ENCODE measurements around the gene DRD3. TPM values are rescaled to one million over a fixed set of nuclear protein-coding genes. Genes with fewer than 3 reads are reported as not detected.
A peak's percentile ranks its signal among the peaks of the same experiment; 100 is the strongest.

The DRD3 gene
- total RNA-seq, 1 donor from 2014 or later, result not detected

DNA sequence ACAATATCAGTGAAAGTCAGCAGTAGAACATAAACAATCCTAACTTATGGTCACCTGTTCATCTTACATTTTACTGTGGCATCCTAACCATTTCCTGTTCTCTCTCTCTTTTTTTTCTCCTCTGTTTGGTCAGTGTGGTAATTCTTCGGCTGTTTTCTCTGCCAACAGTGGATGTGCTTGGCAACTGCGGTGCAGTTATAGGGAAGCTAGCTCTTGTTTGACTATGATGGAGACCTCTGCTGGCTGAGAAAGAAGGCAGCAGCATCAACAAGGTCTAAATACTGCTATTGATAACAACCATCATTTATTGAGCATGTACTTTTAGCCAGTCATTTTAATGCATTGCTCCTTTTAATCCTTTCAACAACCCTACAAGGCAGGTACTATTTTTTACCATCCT, 723 bp upstream of the DRD3 start:
- H3K4me1 Mint-ChIP-seq, result no peaks in the 10 kb centered on the region
- H3K27ac Mint-ChIP-seq (ENCODE audit: unreplicated experiment), result no peak overlapping the region

DNA sequence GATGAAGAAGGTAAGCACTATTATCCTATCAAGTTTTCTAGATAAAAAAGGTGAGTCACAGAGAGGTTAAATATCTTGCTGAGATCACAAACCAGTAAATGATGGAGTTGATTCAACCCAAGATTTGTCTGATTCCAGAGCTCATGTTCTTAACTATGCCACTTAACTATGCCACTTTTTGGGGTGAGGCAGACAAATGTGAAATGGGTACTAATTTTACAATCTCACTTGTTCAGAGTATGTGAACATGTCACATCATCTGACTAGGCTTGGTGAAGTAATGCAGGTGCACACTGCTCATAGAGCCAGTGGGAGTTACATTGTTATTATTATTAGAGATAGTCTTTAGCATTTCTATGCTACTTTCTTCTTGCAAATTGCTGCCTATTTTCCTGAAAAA, 2.0 kb downstream of the DRD3 start:
- Mint-ChIP-seq H3K4me1 (no peaks in the 10 kb centered on the region), H3K9me3 (no peaks in the 10 kb centered on the region), H3K27me3 (ENCODE audit: low read depth) (peaks cover 61% of the 10 kb centered on the region), H3K27ac (ENCODE audit: unreplicated experiment) (no peak overlapping the region), H3K36me3 (ENCODE audit: low read depth) (no peaks in the 10 kb centered on the region), H3K4me3 (no peak overlapping the region)
- DNase-seq (ENCODE audit: low read depth, low spot score), result no peak
- TF ChIP-seq, protein P1, sequence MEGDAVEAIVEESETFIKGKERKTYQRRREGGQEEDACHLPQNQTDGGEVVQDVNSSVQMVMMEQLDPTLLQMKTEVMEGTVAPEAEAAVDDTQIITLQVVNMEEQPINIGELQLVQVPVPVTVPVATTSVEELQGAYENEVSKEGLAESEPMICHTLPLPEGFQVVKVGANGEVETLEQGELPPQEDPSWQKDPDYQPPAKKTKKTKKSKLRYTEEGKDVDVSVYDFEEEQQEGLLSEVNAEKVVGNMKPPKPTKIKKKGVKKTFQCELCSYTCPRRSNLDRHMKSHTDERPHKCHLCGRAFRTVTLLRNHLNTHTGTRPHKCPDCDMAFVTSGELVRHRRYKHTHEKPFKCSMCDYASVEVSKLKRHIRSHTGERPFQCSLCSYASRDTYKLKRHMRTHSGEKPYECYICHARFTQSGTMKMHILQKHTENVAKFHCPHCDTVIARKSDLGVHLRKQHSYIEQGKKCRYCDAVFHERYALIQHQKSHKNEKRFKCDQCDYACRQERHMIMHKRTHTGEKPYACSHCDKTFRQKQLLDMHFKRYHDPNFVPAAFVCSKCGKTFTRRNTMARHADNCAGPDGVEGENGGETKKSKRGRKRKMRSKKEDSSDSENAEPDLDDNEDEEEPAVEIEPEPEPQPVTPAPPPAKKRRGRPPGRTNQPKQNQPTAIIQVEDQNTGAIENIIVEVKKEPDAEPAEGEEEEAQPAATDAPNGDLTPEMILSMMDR (conservative IDR thresholded peaks at IDR 0.05), result no peak

More for the DNA sequence above, 723 bp upstream of the DRD3 start:
- TF ChIP-seq, protein P1 (conservative IDR thresholded peaks at IDR 0.05), result peak; percentile 46
- Mint-ChIP-seq H3K4me3 (no peak overlapping the region), H3K36me3 (ENCODE audit: low read depth) (no peaks in the 10 kb centered on the region), H3K9me3 (peaks cover 4% of the 10 kb centered on the region), H3K27me3 (ENCODE audit: low read depth) (peaks cover 73% of the 10 kb centered on the region)
- DNase-seq (ENCODE audit: low read depth, low spot score), result no peak

DNA sequence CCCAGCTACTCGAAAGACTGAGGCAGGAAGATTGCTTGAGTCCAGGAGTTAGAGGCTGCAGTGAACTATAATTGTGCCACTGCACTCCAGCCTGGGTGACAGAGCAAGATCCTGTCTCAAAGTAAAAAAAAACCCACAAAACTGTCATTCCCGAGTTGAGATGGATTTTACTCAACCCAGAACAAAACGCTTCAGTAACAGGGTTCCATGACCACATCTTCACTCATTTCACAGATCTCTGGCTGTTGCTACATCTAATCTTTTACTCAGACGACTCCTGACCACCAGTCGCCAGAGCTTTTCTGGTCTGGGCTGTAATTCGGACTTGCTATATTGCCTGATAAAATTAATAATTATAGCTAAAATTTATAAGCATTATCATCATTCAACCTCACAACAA, 2.4 kb downstream of the DRD3 start:
- H3K4me3 Mint-ChIP-seq, result no peak overlapping the region
- H3K27ac Mint-ChIP-seq (ENCODE audit: unreplicated experiment), result no peak overlapping the region
- no peaks in the 10 kb centered on the region for H3K4me1 Mint-ChIP-seq
- no peaks in the 10 kb centered on the region for H3K36me3 Mint-ChIP-seq (ENCODE audit: low read depth)
- no peaks in the 10 kb centered on the region for H3K9me3 Mint-ChIP-seq
- no peak for DNase-seq (ENCODE audit: low read depth, low spot score)
- H3K27me3 Mint-ChIP-seq (ENCODE audit: low read depth), result peaks cover 57% of the 10 kb centered on the region
- TF ChIP-seq, protein P1 (conservative IDR thresholded peaks at IDR 0.05), result no peak

DNA sequence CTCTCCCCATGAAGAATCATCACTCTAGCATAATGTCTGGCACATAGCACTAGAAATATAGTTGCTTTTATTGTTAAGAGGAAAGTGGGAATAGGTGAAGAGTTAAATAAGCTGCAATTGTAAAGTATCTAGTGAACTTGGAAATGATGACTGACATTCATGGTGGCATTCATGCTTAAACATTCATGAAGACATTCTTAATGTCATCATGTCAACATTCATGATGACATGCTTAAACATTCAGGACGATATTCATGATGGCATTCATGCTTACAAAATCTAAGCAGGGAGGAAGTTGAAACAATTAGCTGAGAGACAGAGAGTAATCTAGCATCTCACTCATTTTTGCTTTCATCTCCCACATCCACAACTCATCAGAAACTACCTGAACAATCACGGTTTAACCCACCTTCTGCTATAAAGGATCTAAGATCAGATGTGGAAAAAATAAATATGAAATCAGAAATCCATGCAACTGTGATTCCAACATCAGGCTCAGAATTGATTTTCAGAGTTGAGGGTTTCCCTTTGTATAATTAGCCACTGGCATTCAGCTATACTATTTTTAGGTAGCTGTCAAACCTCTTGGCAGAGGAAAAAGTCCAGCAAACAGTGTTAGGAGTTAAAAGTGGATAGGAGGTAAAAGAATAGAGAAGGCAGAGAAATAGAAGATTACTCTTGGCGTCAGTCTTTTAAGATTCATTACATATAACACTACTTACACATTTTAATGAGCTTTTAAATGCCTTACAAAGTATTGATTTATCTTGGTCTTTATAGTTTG, 3.5 kb downstream of the DRD3 start:
- no peaks in the 10 kb centered on the region for H3K36me3 Mint-ChIP-seq (ENCODE audit: low read depth)
- no peak overlapping the region for H3K4me3 Mint-ChIP-seq
- peaks cover 53% of the 10 kb centered on the region for H3K27me3 Mint-ChIP-seq (ENCODE audit: low read depth)
- no peaks in the 10 kb centered on the region for H3K4me1 Mint-ChIP-seq
- H3K27ac Mint-ChIP-seq (ENCODE audit: unreplicated experiment), result no peak overlapping the region
- DNase-seq (ENCODE audit: low read depth, low spot score), result no peak
- no peaks in the 10 kb centered on the region for H3K9me3 Mint-ChIP-seq
- TF ChIP-seq, protein P1 (conservative IDR thresholded peaks at IDR 0.05), result no peak

DNA sequence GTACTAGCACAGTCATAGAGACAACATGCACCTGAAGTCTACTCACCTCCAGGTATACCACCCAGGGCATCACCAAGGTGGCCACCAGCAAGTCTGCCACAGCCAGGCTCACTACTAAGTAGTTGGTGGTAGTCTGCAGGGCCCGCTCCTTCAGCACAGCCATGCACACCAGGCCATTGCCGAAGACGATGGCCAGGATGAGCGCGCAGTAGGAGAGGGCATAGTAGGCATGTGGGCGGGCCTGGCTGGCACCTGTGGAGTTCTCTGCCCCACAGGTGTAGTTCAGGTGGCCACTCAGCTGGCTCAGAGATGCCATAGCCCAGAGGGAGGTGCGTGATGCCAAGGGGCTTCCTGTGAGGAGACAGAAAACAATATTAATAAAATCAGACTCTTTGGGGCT, 7.2 kb downstream of the DRD3 start:
- no peaks in the 10 kb centered on the region for H3K4me1 Mint-ChIP-seq
- DNase-seq (ENCODE audit: low read depth, low spot score), result no peak
- H3K27me3 Mint-ChIP-seq (ENCODE audit: low read depth), result peaks cover 50% of the 10 kb centered on the region
- H3K4me3 Mint-ChIP-seq, result no peak overlapping the region
- no peaks in the 10 kb centered on the region for H3K36me3 Mint-ChIP-seq (ENCODE audit: low read depth)
- H3K9me3 Mint-ChIP-seq, result no peaks in the 10 kb centered on the region
- TF ChIP-seq, protein P1 (conservative IDR thresholded peaks at IDR 0.05), result no peak
- H3K27ac Mint-ChIP-seq (ENCODE audit: unreplicated experiment), result no peak overlapping the region

All from neural crest cell (in vitro differentiated cells).